CD14-positive monocyte (primary cell): ENCODE results near the gene GAS7. TPM values are rescaled to one million over a fixed set of nuclear protein-coding genes. Genes with fewer than 3 reads are reported as not detected.

ENCODE experiments used
- DNase-seq, 3 donors: peaks; one replicate each; pipeline ENCODE4 v3.0.0-alpha.2; 2011 to 2022
- H2AFZ ChIP-seq: 2 replicates; pipeline ENCODE4 v1.6.0; 2012; ENCODE audit warnings: mild to moderate bottlenecking, low read depth, low read length, inconsistent platforms; ENCODE audit not compliant: insufficient read depth, poor library complexity, severe bottlenecking
- H3K27ac ChIP-seq, 2 donors: 1 replicate in 1 of 2; 2 replicates in 1 of 2; pipeline ENCODE4 v1.5.1; 2012 to 2013; ENCODE audit warnings: low read length in 2 of 2, control low read depth in 1 of 2, inconsistent platforms in 1 of 2, low read depth in 1 of 2, mild to moderate bottlenecking in 1 of 2
- H3K27me3 ChIP-seq, 2 donors: one replicate each; pipeline versions ENCODE4 v1.6.0 to v1.6.1; 2011 to 2013; ENCODE audit warnings: low read length in 2 of 2; ENCODE audit not compliant: control insufficient read depth in 2 of 2, insufficient read depth in 2 of 2
- H3K36me3 ChIP-seq, 2 donors: replicated peaks in 1 of 2; 1 replicate in 1 of 2; 2 replicates in 1 of 2; pipeline versions ENCODE4 v1.5.1 to v1.6.1; 2012 to 2013; ENCODE audit warnings: low read length in 2 of 2, control low read depth in 1 of 2, inconsistent platforms in 1 of 2, mild to moderate bottlenecking in 1 of 2; ENCODE audit not compliant: insufficient read depth in 2 of 2, control insufficient read depth in 1 of 2
- H3K4me1 ChIP-seq, 2 donors: 1 replicate in 1 of 2; 2 replicates in 1 of 2; pipeline versions ENCODE4 v1.5.1 to v1.6.1; 2012 to 2013; ENCODE audit warnings: low read length in 2 of 2, control low read depth in 1 of 2, inconsistent platforms in 1 of 2, mild to moderate bottlenecking in 1 of 2, moderate library complexity in 1 of 2; ENCODE audit not compliant: insufficient read depth in 2 of 2, control insufficient read depth in 1 of 2
- H3K4me2 ChIP-seq: replicated peaks from 2 replicates; pipeline ENCODE3; 2012; ENCODE audit warnings: low read length, moderate library complexity, mild to moderate bottlenecking; ENCODE audit not compliant: poor library complexity, severe bottlenecking; ENCODE audit errors: extremely low read depth
- H3K4me3 ChIP-seq, 3 experiments: fragments of 200-600 bp in 1 of 3; sonication (generic) in 1 of 3; replicated peaks in 1 of 3; 1 replicate in 2 of 3; 2 replicates in 1 of 3; pipeline ENCODE4 v1.5.1; 2011 to 2013; ENCODE audit warnings: low read length in 3 of 3, mild to moderate bottlenecking in 3 of 3, control low read depth in 2 of 3, low read depth in 2 of 3, inconsistent platforms in 1 of 3, moderate library complexity in 1 of 3
- H3K79me2 ChIP-seq: 2 replicates; pipeline ENCODE4 v1.6.0; 2012; ENCODE audit warnings: mild to moderate bottlenecking, control low read depth, inconsistent platforms, low read length, moderate library complexity; ENCODE audit not compliant: insufficient read depth
- H3K9ac ChIP-seq: 2 replicates; pipeline ENCODE4 v1.6.0; 2017; ENCODE audit warnings: low read length, mild to moderate bottlenecking; ENCODE audit not compliant: insufficient read depth, poor library complexity, severe bottlenecking
- H3K9me3 ChIP-seq, 2 donors: replicated peaks in 1 of 2; 1 replicate in 1 of 2; 2 replicates in 1 of 2; pipeline versions ENCODE4 v1.5.1 to v1.6.1; 2012 to 2013; ENCODE audit warnings: low read length in 2 of 2, control low read depth in 1 of 2; ENCODE audit not compliant: control insufficient read depth in 1 of 2, insufficient read depth in 1 of 2
- H4K20me1 ChIP-seq: 2 replicates; pipeline ENCODE4 v1.6.0; 2012; ENCODE audit warnings: mild to moderate bottlenecking, low read length, control low read depth, moderate library complexity; ENCODE audit not compliant: insufficient read depth
- H3K27ac Mint-ChIP-seq, 7 donors: one replicate each; pipeline ENCODE4 v1.8.0; 2020; ENCODE audit warnings: mild to moderate bottlenecking in 7 of 7, mixed read lengths in 7 of 7, moderate library complexity in 6 of 7, inconsistent platforms in 2 of 7
- H3K27me3 Mint-ChIP-seq, 3 donors: one replicate each; pipeline ENCODE4 v1.8.0; 2021 to 2022; ENCODE audit warnings: low read depth in 3 of 3, mild to moderate bottlenecking in 3 of 3, mixed read lengths in 3 of 3, moderate library complexity in 3 of 3, inconsistent platforms in 1 of 3
- H3K36me3 Mint-ChIP-seq, 2 donors: one replicate each; pipeline ENCODE4 v1.8.0; 2020; ENCODE audit warnings: mixed read lengths in 2 of 2, inconsistent platforms in 1 of 2, mild to moderate bottlenecking in 1 of 2
- H3K4me1 Mint-ChIP-seq: one replicate; pipeline ENCODE4 v1.8.0; 2020; ENCODE audit warnings: mild to moderate bottlenecking, mixed read lengths
- H3K4me3 Mint-ChIP-seq, 2 donors: one replicate each; pipeline ENCODE4 v1.8.0; 2020; ENCODE audit warnings: mild to moderate bottlenecking in 2 of 2, mixed read lengths in 2 of 2, moderate library complexity in 1 of 2
- H3K9me3 Mint-ChIP-seq, 7 donors: one replicate each; pipeline ENCODE4 v1.8.0; 2020 to 2022; ENCODE audit warnings: mixed read lengths in 7 of 7, mild to moderate bottlenecking in 6 of 7, moderate library complexity in 6 of 7, inconsistent platforms in 2 of 7
- CTCF ChIP-seq: fragments of 200-600 bp; IDR thresholded peaks from one replicate; pipeline ENCODE4 v1.8.0; 2022; ENCODE audit warnings: antibody characterized with exemption, mild to moderate bottlenecking
- WGBS: methylation state at CpG from one replicate; pipeline ENCODE4 v1.1.5; 2013; ENCODE audit warnings: missing lambda C conversion rate; ENCODE audit not compliant: insufficient coverage; 5-methylcytosine and 5-hydroxymethylcytosine counted together
- intact Hi-C, 2 donors: fragments of 100-400 bp; cut with micrococcal nuclease; formaldehyde crosslinking; loops; one replicate each; pipeline versions ENCODE4 v1.15.0 to v1.15.1; 2023
- polyA plus RNA-seq, 3 donors: library from polyadenylated mRNA; depleted of rRNA in 1 of 3; unstranded in 2 of 3; stranded (reverse) in 1 of 3; fragments of 300-500 nt in 2 of 3; fragments of >200 nt in 1 of 3; fragmentation: Illumina TruSeq in 2 of 3; gene quantifications; 1 replicate in 2 of 3; 2 replicates in 1 of 3; pipeline ENCODE4 v1.2.3, GENCODE V29; 2012 to 2021

Gene GAS7
- polyA plus RNA-seq, 3 donors: 53.1 to 91.9 (median 66.6) TPM

DNA sequence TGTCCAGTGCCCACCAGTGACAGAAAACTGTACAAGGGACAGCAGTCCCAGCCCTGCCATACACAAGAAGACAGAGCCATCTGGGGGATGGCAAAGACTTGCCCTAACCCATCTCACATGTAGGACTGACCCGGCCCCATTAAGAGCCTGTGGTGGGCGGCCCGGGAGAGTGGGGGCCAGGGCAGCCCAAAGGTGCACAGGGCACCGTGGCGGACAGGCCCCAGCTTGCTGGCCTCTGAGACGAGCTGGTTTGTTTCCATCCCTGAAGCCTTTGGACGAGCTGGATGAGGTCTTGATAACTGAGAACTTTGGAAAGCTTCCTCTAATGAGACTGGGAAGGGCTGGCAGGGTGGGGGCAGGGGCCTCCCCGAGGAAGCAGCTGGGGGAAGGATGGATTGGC lies 282.3 kb downstream of the GAS7 start:
- Histone ChIP-seq H3K9me3 (no peaks in the 10 kb centered on the region), H3K4me2 (no peak overlapping the region), H3K4me1 (no peaks in the 10 kb centered on the region), H3K9ac (no peak overlapping the region), H4K20me1 (peaks cover 79% of the 10 kb centered on the region), H3K4me3 (no peak overlapping the region), H3K27me3 (no peaks in the 10 kb centered on the region), H3K27ac (no peak overlapping the region), H3K36me3 (peaks cover 85 to 96% of the 10 kb centered on the region in 2 donors), H3K79me2 (no peaks in the 10 kb centered on the region), H2AFZ (no peak overlapping the region)
- no peaks in the 10 kb centered on the region for H3K4me1 Mint-ChIP-seq
- intact Hi-C loops: no loop called here
- DNase-seq: no peak
- H3K27ac Mint-ChIP-seq: peak overlapping the region in 1 of 7 donors; percentile 13
- TF ChIP-seq CTCF: no peak
- peaks cover 89 to 95% of the 10 kb centered on the region in 2 donors for H3K36me3 Mint-ChIP-seq
- no peaks in the 10 kb centered on the region for H3K27me3 Mint-ChIP-seq
- WGBS: 98% methylated on average over 8 of the region's 8 CpGs
- H3K4me3 Mint-ChIP-seq: no peak overlapping the region
- H3K9me3 Mint-ChIP-seq: peaks cover 0 to 2% (median 0%) of the 10 kb centered on the region in 7 donors

GRCh38 chr17:9913476-9913875 lies 284.9 kb downstream of the GAS7 start:
- Histone ChIP-seq H3K9ac (no peak overlapping the region), H3K27me3 (no peaks in the 10 kb centered on the region), H3K4me2 (no peak overlapping the region), H3K27ac (no peak overlapping the region), H3K79me2 (no peaks in the 10 kb centered on the region), H3K4me3 (no peak overlapping the region), H3K4me1 (no peaks in the 10 kb centered on the region), H4K20me1 (peaks cover 78% of the 10 kb centered on the region), H2AFZ (no peak overlapping the region), H3K9me3 (no peaks in the 10 kb centered on the region), H3K36me3 (peaks cover 59 to 70% of the 10 kb centered on the region in 2 donors)
- H3K4me3 Mint-ChIP-seq: no peak overlapping the region
- DNase-seq: no peak
- intact Hi-C loops: no loop called here
- no peaks in the 10 kb centered on the region for H3K4me1 Mint-ChIP-seq
- H3K27me3 Mint-ChIP-seq: peaks cover 0 to 2% (median 0%) of the 10 kb centered on the region in 3 donors
- WGBS: 100% methylated on average over 5 of the region's 5 CpGs
- no peak for TF ChIP-seq CTCF
- H3K9me3 Mint-ChIP-seq: peaks cover 0 to 2% (median 0%) of the 10 kb centered on the region in 7 donors
- peak overlapping the region in 1 of 7 donors; percentile 24 for H3K27ac Mint-ChIP-seq
- peaks cover 63 to 69% of the 10 kb centered on the region in 2 donors for H3K36me3 Mint-ChIP-seq
